ENCODE measurements around the gene IGLON5.

GRCh38 chr19:51354742-51355148 lies 43.3 kb downstream of the IGLON5 start:
- TF ChIP-seq, protein P1, sequence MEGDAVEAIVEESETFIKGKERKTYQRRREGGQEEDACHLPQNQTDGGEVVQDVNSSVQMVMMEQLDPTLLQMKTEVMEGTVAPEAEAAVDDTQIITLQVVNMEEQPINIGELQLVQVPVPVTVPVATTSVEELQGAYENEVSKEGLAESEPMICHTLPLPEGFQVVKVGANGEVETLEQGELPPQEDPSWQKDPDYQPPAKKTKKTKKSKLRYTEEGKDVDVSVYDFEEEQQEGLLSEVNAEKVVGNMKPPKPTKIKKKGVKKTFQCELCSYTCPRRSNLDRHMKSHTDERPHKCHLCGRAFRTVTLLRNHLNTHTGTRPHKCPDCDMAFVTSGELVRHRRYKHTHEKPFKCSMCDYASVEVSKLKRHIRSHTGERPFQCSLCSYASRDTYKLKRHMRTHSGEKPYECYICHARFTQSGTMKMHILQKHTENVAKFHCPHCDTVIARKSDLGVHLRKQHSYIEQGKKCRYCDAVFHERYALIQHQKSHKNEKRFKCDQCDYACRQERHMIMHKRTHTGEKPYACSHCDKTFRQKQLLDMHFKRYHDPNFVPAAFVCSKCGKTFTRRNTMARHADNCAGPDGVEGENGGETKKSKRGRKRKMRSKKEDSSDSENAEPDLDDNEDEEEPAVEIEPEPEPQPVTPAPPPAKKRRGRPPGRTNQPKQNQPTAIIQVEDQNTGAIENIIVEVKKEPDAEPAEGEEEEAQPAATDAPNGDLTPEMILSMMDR (IDR thresholded peaks at IDR 0.05 in 2 of 3, conservative IDR thresholded peaks at IDR 0.05 in 1 of 3; ENCODE audit: borderline replicate concordance in 1 of 3, insufficient read depth in 1 of 3, low read depth in 2 of 3, low read length in 2 of 3), result no peak
- TF ChIP-seq EGR1 (IDR thresholded peaks at IDR 0.05; ENCODE audit: low read depth), result no peak
- no peak for TF ChIP-seq ZNF274 (IDR thresholded peaks at IDR 0.05; ENCODE audit: low read depth, low read length)
- no peak for TF ChIP-seq POLR2A (IDR thresholded peaks at IDR 0.05; ENCODE audit: borderline replicate concordance, extremely low read depth, insufficient read depth, insufficient read length)
- no peak for TF ChIP-seq EZH2phosphoT487 (IDR thresholded peaks at IDR 0.05; ENCODE audit: borderline replicate concordance)
- no peak for TF ChIP-seq FOSL1 (IDR thresholded peaks at IDR 0.05; ENCODE audit: low read depth)
- no peak for TF ChIP-seq JUND (IDR thresholded peaks at IDR 0.05)
- TF ChIP-seq CEBPB (IDR thresholded peaks at IDR 0.05; ENCODE audit: low read depth), result no peak
- TF ChIP-seq SIN3A (IDR thresholded peaks at IDR 0.05; ENCODE audit: low read depth), result no peak
- TF ChIP-seq REST (IDR thresholded peaks at IDR 0.05; ENCODE audit: low read depth), result no peak
- TF ChIP-seq ELF1 (IDR thresholded peaks at IDR 0.05; ENCODE audit: borderline replicate concordance, low read depth), result no peak
- no peak for TF ChIP-seq MAX (IDR thresholded peaks at IDR 0.05)
- no peak for TF ChIP-seq ZFX (IDR thresholded peaks at IDR 0.05)
- no peak for TF ChIP-seq RAD21 (IDR thresholded peaks at IDR 0.05; ENCODE audit: low read depth)
